GM18858 (cell line): ENCODE measurements around the gene PSMB7.

Experiments used
- ATAC-seq: cut with Tn5 transposase; IDR thresholded peaks from one replicate; pipeline ENCODE4 v1.9.1; 2021; ENCODE audit not compliant: unreplicated experiment

Gene PSMB7

GRCh38 chr9:124415102-124415851, at the start of gene PSMB7:
PSMB7 (minus strand) TSS chr9:124415442; CDS start chr9:124415425, 17 bp downstream.
- peak; percentile 78 for ATAC-seq

- no peak for ATAC-seq
These were observed 47.5 kb upstream of the PSMB7 start for GRCh38 chr9:124462739-124463138.

GRCh38 chr9:124458441-124458840, 43.2 kb upstream of the PSMB7 start:
- no peak for ATAC-seq

DNA sequence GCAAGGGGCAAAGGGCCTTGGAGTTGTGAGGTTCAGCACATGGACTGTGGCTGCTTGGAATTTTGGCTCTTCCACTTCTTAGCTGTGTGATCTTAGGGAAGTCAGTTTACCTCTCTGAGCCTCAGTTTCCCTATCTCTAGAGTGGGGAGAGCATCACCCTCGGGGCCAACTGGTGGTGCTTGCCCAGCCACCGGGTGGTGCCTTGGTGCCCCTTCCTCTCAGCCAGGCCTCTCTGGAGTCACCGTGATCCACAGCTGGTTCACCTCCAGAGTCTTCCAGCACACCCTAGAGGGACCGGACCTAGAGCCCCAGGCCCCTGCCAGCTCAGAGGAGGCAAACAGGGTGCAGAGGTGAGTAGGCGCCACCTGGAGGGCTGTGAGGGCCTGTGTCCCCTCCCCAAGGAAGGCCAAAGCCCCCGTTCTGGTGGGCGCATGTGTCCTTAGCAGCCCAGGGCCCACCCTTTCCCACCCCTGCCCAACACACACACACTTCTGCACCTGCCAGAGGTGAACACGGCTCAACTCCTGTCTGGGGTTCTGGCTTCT, 42.7 kb upstream of the PSMB7 start:
- ATAC-seq = no peak

DNA sequence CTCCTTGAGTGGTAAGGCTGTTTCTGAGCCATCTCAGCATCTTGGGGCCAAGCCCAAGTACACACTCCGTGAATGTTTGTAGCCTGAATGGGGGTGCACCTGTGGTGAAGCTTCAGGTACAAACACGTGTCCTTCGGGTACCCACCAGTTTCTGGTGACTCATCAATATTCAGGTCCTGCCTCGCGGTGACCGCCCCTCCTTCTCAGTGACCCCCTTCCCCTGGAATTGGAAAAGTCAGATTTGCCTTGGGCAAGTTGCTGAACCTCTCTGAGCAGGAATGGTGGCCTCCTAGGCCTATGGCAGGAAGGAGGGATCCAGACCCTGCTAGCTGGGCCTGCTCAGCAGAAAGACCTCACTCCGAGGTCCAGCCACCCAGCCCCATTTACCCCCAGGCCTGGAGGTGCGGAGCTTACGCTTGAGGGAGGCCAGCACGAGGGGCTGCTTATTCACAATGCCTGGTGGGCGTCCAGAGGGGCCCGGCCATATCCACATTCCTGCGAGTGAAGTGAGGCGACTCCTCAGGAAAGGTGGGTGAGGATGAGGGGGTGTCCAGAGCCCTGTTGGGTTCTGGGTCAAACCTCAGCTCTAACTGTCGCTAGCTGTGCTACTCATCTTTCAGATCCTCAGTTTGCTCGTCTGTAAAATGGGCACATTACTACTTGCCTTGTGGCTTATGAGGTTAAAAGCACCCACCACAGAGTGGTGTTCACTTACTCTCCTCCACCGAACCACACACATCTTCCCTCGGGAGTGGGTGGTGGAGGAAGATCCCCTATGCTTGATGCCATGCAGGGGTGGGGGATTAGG, 42.0 kb upstream of the PSMB7 start:
- ATAC-seq = no peak

DNA sequence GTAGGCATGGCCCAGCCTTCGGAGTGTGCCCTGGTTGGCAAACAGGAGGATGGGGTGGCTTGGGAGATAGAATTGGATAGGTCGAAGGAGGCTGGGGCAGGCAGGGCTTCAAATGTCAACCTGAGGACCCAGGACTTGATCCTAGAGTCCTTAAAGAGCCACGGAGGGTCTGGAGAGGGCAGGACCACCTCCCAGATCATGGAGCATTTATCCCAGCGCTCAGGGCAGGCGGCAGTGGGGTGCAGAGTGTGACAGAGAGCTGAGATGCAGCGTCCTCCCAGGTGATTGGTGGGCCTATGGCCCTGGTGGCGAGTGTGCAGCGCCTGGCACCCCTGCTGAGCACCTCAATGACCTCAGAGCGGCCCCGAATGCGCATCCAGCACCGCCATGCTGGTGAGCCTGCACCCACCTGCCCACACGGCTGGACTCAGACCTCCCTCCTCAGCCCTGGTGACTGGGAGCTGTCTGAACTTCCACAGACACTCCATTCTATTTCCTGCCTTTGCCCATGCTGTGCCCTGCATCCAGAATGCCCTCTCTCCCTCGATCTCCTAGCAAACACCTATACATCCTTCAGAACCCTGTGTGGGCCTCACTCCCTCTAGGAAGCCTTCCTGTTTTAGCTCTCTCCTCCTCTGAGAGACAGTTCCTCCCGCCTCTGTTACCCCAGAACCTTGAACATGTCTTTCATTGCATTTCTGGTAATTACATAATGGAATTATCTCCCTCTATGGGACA, 41.3 kb upstream of the PSMB7 start:
- ATAC-seq = no peak

DNA sequence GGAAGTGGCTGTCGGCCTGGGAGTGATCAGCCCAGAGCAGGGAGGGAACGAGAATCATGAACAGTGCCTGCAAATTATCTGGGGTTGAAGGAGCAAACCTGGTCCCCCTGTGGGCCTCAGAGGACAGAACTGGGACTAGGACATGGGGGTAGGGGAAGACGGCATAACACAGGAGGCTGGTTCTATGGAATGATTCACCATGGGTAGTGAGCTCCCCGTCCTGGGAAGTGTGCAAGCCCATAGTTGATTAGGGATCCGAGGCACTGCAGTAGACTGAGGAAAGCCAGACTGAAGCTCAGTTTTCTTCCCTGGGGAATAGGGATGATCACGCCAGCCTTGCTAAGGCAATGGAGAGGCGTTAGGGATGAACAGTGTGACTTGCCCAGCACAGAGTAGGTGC, 40.6 kb upstream of the PSMB7 start:
- ATAC-seq = no peak

DNA sequence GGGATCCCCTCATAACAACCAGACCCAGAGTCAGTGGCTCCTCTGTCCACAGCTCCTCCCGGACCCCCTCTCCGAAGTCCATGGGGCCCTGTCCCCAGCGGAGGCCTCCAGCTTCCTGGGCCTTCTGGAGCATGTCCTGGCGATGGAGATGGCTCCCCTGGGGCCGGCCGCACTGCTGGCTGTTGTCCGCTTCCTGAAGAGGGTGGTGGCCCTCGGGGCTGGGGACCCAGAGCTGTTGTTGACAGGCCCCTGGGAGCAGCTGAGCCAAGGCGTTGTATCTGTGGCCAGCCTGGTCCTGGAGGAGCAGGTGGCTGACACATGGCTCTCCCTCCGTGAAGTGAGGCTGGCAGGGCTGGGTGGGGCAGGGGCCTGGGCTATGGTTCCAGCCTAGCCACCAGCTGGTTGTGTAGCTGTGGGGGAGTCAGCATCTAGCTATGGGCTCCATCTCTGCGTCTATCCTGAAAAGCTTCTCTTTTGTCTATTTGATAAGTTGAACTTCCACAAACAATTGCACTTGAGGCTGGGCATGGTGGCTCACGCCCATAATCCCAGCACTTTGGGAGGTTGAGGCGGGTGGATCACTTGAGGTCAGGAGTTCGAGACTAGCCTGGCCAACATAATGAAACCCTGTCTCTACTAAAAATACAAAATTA, 39.7 kb upstream of the PSMB7 start:
- no peak for ATAC-seq

DNA sequence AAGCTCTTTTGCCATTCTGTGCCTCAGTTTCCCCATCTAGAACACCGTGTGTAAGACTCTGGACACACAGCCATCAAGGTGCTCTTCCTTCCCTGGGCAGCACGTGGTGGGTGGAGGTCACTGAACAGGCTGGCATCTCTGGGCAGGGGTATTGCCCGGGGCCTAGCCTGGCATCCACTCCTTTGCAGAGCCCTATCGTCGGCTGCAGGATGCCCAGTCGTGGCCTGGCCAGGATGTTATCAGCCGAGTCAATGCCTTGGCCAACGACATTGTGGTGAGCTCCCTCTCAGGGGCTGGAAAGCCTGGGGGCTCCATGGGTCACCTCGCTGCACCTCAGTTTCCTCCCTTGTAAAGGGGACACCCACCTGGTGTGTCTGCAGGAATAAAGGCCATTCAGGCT, 39.1 kb upstream of the PSMB7 start:
- ATAC-seq = no peak

GRCh38 chr9:124453586-124454191, 38.4 kb upstream of the PSMB7 start:
- no peak for ATAC-seq

DNA sequence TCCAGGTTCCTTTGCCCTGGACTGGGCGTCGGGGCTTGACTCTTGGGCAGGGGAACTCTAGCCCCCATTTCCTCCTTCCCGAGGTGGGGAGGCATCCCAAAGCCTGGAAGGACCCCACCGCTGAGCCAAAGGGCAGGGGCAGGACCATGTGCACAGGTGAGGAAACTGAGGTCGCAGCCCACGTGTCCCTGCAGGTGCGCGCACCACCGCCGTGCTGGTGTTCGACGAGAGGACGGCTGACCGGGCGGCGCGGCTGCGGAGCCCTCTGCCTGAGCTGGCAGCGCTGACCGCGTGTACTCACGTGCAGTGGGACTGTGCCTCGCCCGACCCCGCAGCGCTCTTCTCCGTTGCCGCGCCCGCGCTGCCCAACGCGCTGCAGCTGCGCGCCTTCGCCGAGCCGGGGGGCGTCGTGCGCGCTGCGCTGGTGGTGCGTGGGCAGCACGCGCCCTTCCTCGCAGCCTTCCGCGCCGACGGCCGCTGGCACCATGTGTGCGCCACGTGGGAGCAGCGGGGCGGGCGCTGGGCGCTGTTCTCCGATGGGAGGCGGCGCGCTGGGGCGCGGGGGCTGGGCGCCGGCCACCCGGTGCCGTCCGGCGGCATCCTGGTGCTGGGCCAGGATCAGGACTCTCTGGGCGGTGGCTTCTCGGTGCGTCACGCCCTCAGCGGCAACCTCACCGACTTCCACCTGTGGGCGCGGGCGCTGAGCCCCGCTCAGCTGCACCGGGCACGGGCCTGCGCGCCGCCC, 37.8 kb upstream of the PSMB7 start:
- no peak for ATAC-seq

GRCh38 chr9:124452326-124452725, 37.1 kb upstream of the PSMB7 start:
- no peak for ATAC-seq

DNA sequence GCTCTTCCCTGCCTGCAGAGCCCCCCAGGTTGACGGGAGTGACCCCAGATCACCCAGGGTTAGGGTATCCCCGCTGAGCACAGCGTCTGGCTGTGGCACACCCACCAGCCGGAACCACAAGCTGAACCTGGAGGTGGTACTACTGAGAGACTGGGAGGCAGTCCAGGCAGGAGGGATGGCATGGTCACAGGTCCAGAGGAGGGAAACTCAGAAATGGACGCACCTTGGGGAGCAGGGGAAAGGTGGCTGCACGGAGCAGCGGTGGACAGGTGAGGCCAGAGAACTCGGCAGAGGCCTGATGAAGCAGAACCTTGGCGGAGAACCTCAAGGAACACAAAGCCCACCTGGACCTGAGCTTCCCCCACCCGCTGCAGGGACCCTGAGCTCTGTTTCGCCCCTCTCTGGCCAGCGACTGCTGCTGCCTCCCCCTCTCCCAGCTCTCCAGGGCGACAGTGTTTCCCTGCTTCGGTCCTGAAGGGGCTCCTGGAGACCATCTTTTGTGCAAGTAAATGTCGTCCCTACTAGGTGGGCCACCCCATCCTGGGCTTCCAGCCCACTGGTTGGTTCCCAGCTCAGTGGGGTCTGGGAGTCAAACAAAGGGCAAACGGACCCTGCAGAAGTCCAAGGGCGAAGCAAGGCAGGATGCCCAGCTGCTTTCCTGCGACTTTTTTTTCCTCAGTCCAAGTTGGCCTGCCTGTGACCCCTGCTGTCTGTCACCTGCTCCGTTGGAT, 35.9 kb upstream of the PSMB7 start:
- no peak for ATAC-seq

DNA sequence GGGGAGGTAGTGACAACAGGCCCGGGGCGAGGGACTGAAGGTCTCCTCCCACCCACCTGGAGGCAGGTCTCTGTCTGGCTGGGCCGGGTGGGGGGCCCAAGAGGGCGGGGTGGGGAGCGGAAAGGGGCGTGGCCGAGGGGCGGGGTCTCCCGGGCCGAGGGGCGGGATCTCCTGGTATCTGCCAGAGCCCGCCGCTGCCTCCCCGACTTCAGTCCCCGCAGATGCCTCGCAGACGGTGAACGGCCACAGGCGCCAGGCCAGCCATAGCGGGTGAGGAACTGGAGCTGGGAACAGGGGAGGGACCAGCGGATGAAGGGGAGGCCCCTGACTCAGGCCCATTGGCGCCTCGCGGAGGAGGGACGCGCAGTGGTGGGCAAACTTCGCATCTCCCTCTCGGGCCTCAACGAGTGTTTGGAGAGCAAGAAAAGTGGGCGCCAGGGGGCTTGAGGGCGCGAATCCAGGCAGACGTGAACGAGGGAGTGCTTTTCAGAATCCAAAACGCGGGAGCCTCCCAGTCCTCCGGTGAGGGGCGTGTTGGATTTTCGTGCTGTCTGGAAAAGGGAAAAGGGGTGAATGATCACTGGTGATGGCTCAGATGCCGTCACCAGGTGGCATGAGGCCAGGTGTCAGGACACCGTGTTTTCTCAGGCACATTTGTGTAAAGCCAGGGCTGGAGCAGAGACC, 35.1 kb upstream of the PSMB7 start, which contains the start of gene ADGRD2:
TSS of gene ADGRD2 (plus strand) at position 211 of the 684 bp plus-strand sequence. CDS start 1,216 bp downstream, outside the sequence.
- no peak for ATAC-seq

DNA sequence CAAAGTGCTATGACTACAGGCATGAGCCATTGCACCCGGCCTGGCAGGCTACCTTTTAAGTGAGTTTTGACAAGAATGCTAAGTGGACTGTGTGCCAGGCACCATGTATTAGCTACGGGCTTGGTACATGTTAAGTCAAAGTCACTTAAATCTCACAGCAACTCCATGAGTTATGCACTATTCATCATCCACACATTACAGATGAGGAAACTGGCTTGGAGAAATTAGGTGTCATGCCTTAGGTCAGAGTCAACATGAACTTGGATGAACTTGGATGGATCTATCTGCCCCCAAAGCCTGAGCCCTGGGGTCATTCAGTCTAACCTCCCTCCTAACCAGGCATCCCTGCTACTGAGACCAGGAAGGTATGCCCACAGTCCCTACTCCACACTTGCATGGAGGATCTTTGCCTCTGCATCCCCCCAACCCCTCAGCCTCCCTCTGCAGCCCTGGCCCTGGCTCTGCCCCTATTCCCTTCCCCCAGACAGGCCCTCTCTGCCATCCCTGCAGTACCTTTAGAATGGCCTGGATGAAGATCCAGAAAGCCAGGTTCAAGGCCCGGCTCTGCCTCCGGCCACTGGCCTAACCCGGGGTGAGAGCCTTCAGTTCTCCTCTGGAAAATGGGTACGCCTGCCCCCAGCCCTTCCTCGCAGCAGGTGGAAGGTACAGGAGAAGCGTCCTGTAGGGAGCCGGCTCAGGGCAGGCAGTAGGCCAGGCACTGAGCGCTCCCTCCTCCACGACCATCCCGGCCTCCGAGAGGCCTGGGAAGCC, 34.3 kb upstream of the PSMB7 start:
- ATAC-seq = no peak

DNA sequence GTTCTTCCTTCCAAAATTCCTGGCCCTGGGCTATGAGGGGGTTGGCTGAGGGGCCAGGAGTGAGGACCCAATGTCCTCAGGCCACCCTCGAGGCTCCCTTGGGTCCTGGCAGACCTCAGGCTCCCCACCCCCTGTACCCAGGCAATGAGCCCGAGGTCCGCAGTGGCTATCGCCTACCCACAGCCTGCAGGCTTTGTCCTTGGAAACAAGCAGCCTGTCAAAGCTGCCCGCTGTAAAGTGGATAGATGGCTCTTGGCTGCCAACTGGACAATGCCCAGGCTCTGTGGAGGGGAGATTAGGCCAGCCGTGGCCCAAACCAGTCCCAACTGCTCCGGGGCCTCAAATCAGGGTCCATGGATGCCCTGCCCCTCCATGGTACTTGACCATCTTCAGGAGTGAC, 32.8 kb upstream of the PSMB7 start:
- ATAC-seq = no peak

DNA sequence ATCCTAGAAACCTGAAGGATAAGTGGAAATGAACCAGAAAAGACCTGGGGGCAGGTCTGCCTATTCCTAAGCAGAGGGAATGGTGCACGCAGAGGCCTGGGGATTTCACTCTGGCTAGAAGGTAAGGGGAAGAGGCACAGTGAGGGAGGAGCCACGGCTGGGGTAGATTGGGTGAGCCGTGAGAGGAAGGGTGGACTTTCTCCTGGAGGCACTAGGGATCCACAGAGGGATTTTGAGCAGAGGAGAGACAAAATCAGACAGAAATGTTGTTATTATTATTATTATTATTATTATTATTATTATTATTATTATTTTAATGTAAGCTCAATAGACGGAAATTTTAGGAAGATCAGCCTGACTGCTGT, 32.0 kb upstream of the PSMB7 start:
- ATAC-seq = no peak

GRCh38 chr9:124444166-124444565, 28.9 kb upstream of the PSMB7 start:
- no peak for ATAC-seq
